Thyroid gland (tissue), 4 donors: ENCODE data around the gene C5orf52. TPM values are rescaled to one million over a fixed set of nuclear protein-coding genes. Genes with fewer than 3 reads are reported as not detected.

ENCODE experiments used
- DNase-seq, 2 donors: peaks; one replicate each; pipeline ENCODE4 v3.0.0-alpha.2; 2019
- H3K27ac ChIP-seq, 3 donors: fragments of 200-600 bp; sonication (generic); 1 replicate in 2 of 3; 2 replicates in 1 of 3; pipeline ENCODE4 v1.5.1; 2016 to 2019; ENCODE audit warnings: mild to moderate bottlenecking in 1 of 3, moderate library complexity in 1 of 3
- H3K27me3 ChIP-seq: fragments of 200-600 bp; sonication (generic); one replicate; pipeline ENCODE4 v1.5.1; 2019
- H3K36me3 ChIP-seq, 2 donors: fragments of 200-600 bp; sonication (generic); one replicate each; pipeline ENCODE4 v1.5.1; 2016 to 2019
- H3K4me1 ChIP-seq, 2 donors: fragments of 200-600 bp; sonication (generic); one replicate each; pipeline ENCODE4 v1.5.1; 2017 to 2019
- H3K4me3 ChIP-seq, 3 donors: fragments of 200-600 bp; sonication (generic); replicated peaks in 1 of 3; 1 replicate in 2 of 3; 2 replicates in 1 of 3; pipeline ENCODE4 v1.5.1; 2016; ENCODE audit warnings: mild to moderate bottlenecking in 1 of 3
- H3K9me3 ChIP-seq: fragments of 200-600 bp; sonication (generic); one replicate; pipeline ENCODE4 v1.5.1; 2017
- POLR2A ChIP-seq, 2 donors: fragments of 450-650 bp; IDR thresholded peaks; one replicate each; pipeline ENCODE4 v1.6.1; 2017; ENCODE audit warnings: antibody characterized with exemption in 2 of 2, mild to moderate bottlenecking in 2 of 2, moderate library complexity in 1 of 2
- WGBS, 2 donors: methylation state at CpG; one replicate each; pipeline ENCODE4 v1.1.5; 2017; 5-methylcytosine and 5-hydroxymethylcytosine counted together
- intact Hi-C: fragments of 100-400 bp; cut with DNase I; formaldehyde crosslinking; loops from one replicate; pipeline ENCODE4 v1.15.1; 2023
- total RNA-seq, 4 donors: library from RNA; depleted of rRNA; stranded (reverse); fragments of >200 nt; gene quantifications; one replicate each; pipeline ENCODE4 v1.2.3, GENCODE V29; 2016
- TF ChIP-seq, protein P1 (sequence below), 6 experiments: fragments of 200-600 bp in 3 of 6; fragments of 450-650 bp in 3 of 6; sonication (generic) in 3 of 6; IDR thresholded peaks; one replicate each; pipeline ENCODE4 v1.5.1; 2016 to 2019; ENCODE audit warnings: antibody characterized with exemption in 6 of 6, mild to moderate bottlenecking in 2 of 6, inconsistent platforms in 1 of 6, moderate library complexity in 1 of 6

C5orf52 gene
- total RNA-seq, 4 donors from 2014 or later = not detected

DNA sequence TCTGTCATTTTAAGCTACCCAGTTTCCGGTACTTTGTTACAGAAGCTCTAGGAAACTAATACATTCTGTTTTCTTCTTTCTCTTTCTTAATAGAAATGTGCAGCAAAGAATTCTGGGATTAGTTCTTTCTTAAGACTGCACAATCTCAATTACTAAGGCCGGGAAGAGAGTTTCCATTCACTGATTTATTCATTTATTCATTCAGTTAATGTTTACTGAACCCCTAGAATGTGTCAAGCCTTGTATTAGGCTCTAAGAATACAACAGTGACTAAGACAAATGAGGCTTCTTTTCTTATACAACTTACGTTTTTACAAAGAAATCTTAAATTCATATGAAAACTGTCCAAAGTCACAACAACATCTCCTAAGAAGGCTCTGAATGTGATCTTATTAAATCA is 32.4 kb downstream of the C5orf52 start:
- no peaks in the 10 kb centered on the region for H3K4me1 ChIP-seq
- no peaks in the 10 kb centered on the region for H3K36me3 ChIP-seq
- H3K27me3 ChIP-seq = no peaks in the 10 kb centered on the region
- WGBS, 2 donors = 72 to 84% methylated on average over 3 of the region's 3 CpGs
- H3K9me3 ChIP-seq = no peaks in the 10 kb centered on the region
- TF ChIP-seq, protein P1, sequence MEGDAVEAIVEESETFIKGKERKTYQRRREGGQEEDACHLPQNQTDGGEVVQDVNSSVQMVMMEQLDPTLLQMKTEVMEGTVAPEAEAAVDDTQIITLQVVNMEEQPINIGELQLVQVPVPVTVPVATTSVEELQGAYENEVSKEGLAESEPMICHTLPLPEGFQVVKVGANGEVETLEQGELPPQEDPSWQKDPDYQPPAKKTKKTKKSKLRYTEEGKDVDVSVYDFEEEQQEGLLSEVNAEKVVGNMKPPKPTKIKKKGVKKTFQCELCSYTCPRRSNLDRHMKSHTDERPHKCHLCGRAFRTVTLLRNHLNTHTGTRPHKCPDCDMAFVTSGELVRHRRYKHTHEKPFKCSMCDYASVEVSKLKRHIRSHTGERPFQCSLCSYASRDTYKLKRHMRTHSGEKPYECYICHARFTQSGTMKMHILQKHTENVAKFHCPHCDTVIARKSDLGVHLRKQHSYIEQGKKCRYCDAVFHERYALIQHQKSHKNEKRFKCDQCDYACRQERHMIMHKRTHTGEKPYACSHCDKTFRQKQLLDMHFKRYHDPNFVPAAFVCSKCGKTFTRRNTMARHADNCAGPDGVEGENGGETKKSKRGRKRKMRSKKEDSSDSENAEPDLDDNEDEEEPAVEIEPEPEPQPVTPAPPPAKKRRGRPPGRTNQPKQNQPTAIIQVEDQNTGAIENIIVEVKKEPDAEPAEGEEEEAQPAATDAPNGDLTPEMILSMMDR (IDR thresholded peaks at IDR 0.05) = no peak
- TF ChIP-seq POLR2A (IDR thresholded peaks at IDR 0.05) = no peak
- H3K4me3 ChIP-seq = no peak overlapping the region
- intact Hi-C loops = no loop called here
- DNase-seq = no peak
- no peak overlapping the region for H3K27ac ChIP-seq

DNA sequence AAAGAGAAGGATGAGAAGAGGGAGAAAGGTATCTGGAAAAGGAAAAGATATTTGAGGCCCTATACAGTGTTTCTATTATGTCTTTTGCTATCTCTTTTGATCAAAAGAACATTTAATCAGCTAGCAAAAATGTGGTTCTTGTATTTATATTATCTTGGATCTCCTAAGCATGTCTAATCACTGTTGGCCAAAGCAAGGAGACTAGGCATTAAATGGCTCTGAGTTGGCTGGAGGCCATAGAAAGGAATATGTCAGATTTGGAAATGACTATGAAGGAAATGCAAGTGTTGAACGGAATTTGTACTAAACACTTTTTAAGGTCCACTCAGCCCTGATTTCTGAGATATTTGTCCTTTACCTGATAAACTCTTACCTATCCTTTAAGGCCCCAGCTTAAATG is 37.5 kb downstream of the C5orf52 start:
- Histone ChIP-seq H3K4me3 (no peak overlapping the region), H3K27ac (no peak overlapping the region), H3K9me3 (no peaks in the 10 kb centered on the region), H3K27me3 (no peaks in the 10 kb centered on the region), H3K4me1 (no peaks in the 10 kb centered on the region), H3K36me3 (no peaks in the 10 kb centered on the region)
- no peak for TF ChIP-seq POLR2A (IDR thresholded peaks at IDR 0.05)
- TF ChIP-seq, protein P1 (IDR thresholded peaks at IDR 0.05) = no peak
- 74 to 81% methylated on average over 1 of the region's 1 CpG for WGBS, 2 donors
- intact Hi-C loops = no loop called here
- DNase-seq = no peak

DNA sequence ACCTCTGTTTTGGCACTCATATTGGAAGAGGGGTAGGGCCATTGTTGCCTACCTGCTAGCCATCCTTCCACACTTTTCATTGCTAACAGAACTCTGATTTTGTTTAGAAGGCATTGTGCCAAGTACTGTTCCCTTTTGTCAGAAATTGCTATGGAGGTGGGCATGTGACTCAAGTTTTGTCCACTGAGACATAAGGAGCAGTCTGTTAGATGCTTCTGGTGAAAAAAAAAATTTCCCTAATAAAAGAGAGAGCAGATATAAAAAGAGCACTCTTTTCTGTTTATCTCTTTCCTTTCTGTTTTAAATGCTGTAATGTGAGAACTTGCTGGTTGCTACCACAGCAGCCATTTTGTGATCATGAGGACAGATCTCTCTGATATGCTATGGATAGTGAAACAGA is 38.0 kb downstream of the C5orf52 start:
- no peaks in the 10 kb centered on the region for H3K27me3 ChIP-seq
- H3K27ac ChIP-seq = no peak overlapping the region
- no peaks in the 10 kb centered on the region for H3K9me3 ChIP-seq
- H3K4me1 ChIP-seq = no peaks in the 10 kb centered on the region
- H3K36me3 ChIP-seq = no peaks in the 10 kb centered on the region
- intact Hi-C loops = no loop called here
- no peak overlapping the region for H3K4me3 ChIP-seq
- TF ChIP-seq, protein P1 (IDR thresholded peaks at IDR 0.05) = no peak
- TF ChIP-seq POLR2A (IDR thresholded peaks at IDR 0.05) = no peak
- DNase-seq = no peak

DNA sequence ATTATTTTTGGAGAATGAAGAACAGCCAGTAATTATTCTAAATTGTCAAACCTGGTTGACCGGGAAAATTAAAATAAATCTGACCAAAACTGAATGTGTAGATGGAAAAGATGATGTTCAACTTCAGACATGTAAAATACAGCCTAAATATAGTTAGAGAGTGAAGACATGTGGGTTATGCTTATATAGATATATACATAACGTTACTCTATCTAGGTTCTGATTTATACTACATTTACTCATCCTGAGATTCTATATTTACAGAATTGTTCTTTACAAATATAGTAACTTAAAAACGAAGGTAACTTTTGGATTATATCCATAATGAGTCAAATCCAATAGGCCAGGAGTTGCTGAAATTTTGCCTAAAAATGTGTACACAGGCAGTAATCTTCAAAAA is 39.1 kb downstream of the C5orf52 start:
- Histone ChIP-seq H3K27me3 (no peaks in the 10 kb centered on the region), H3K4me3 (no peak overlapping the region), H3K27ac (no peak overlapping the region), H3K9me3 (no peaks in the 10 kb centered on the region), H3K36me3 (no peaks in the 10 kb centered on the region), H3K4me1 (no peaks in the 10 kb centered on the region)
- no peak for DNase-seq
- TF ChIP-seq POLR2A (IDR thresholded peaks at IDR 0.05) = no peak
- TF ChIP-seq, protein P1 (IDR thresholded peaks at IDR 0.05) = no peak
- intact Hi-C loops = loop anchor here (10.0 kb wide), 1 partner anchor 266 kb away; no protein-coding TSS in a partner anchor
- WGBS, 2 donors = 85 to 87% methylated on average over 3 of the region's 3 CpGs

DNA sequence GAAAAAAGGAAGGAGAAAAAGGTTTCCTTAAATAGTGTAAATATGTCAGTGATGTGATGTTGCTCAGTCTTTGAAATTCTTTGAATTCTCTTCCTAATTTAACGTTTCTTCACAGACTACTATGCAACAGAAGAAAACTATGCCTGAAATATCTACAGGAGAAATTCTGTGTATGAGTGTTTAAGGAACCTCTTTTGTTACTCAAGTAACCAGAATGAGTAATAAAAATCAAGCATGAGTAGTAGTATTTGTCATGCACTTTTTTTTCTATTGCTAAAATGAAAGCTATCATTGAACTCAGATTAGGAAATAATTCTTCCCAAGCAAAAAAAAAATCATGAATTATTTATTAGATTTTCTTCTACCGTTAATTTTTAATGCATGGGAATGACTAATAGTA is 39.5 kb downstream of the C5orf52 start:
- no peak overlapping the region for H3K27ac ChIP-seq

More for the DNA sequence above, 39.5 kb downstream of the C5orf52 start:
- H3K36me3 ChIP-seq = no peaks in the 10 kb centered on the region
- no peaks in the 10 kb centered on the region for H3K4me1 ChIP-seq
- H3K9me3 ChIP-seq = no peaks in the 10 kb centered on the region
- intact Hi-C loops = loop anchor here (10.0 kb wide), 1 partner anchor 266 kb away; no protein-coding TSS in a partner anchor
- WGBS, 2 donors = 68 to 72% methylated on average over 2 of the region's 2 CpGs
- no peak for DNase-seq
- TF ChIP-seq POLR2A (IDR thresholded peaks at IDR 0.05) = no peak
- TF ChIP-seq, protein P1 (IDR thresholded peaks at IDR 0.05) = no peak
- H3K27me3 ChIP-seq = no peaks in the 10 kb centered on the region
- H3K4me3 ChIP-seq = no peak overlapping the region
